ENCODE data around the gene HIPK1. TPM values are rescaled to one million over a fixed set of nuclear protein-coding genes. Genes with fewer than 3 reads are reported as not detected.

Gene HIPK1
- total and polyA plus RNA-seq, 2 of the 13 experiments (the other 11 are each of a cell fraction or from before 2014, with no cell fraction given): 20.8 to 33.4 TPM

DNA sequence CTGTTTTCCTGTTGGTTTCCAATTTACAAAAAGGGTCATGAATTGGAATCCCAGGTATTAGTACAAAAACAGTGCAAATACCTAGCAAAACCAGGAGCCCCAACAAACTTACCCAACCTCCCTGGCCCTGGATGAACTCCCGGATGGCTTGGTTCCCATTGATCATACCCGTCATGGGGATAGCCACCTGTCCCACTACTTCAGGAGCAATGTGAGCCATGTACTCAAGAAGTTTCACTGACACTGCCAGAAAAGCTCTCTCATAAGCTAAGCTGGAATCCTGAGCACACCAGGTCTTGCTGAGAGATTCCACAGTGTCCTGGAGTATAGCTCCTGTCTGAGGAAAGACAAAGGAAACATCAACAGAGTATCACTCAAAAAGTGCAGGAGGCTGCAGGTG, 47.5 kb upstream of the HIPK1 start:
- H3K27me3 ChIP-seq (ENCODE audit: control insufficient read depth in 1 of 2, insufficient read depth in 2 of 2, low read length in 2 of 2): no peaks in the 10 kb centered on the region
- no peaks in the 10 kb centered on the region for H3K36me3 ChIP-seq (replicated peaks in 1 of 2; ENCODE audit: control insufficient read depth in 1 of 2, insufficient read depth in 2 of 2, low read length in 2 of 2)
- no peak for FAIRE-seq
- BruUV-seq (replicated peaks): no TSS peak
- 36% methylated on average over 2 of the region's 2 CpGs for WGBS (ENCODE audit: low lambda C conversion rate)
- ATAC-seq: no peak
- H3K4me1 ChIP-seq (ENCODE audit: insufficient read depth, low read length): no peaks in the 10 kb centered on the region
- H3K27ac ChIP-seq (ENCODE audit: extremely low read length, insufficient read depth, low read length): no peak overlapping the region
- in situ Hi-C loops (cut with HindIII; ENCODE audit: extremely low pct_ligation_motif_present, low pct_unique_long_range_greater_than_20kb) (no loop called here), intact Hi-C loops (cut with micrococcal nuclease; ENCODE audit: unreplicated experiment) (no loop called here)
- no peak overlapping the region for H3K4me2 ChIP-seq (ENCODE audit: low read depth, low read length)
- H3K9me3 ChIP-seq (ENCODE audit: low read length): no peaks in the 10 kb centered on the region
- H3K9ac ChIP-seq (ENCODE audit: insufficient read depth, low read depth, low read length): no peak overlapping the region
- H3K4me3 ChIP-seq (replicated peaks in 1 of 3; ENCODE audit: insufficient read depth in 1 of 3, low read depth in 2 of 3, low read length in 3 of 3): no peak overlapping the region
- TF ChIP-seq SRSF1 (optimal IDR thresholded peaks at IDR 0.05; ENCODE audit: low read depth, low read length) (no peak), ZNF589 (CRISPR knock-in tag; conservative IDR thresholded peaks at IDR 0.05) (no peak), ZNF382 (CRISPR knock-in tag; IDR thresholded peaks at IDR 0.05; ENCODE audit: borderline replicate concordance) (no peak), SMAD3 (CRISPR knock-in tag; IDR thresholded peaks at IDR 0.05) (no peak), KMT2B (CRISPR knock-in tag; IDR thresholded peaks at IDR 0.05) (no peak), PRPF4 (IDR thresholded peaks at IDR 0.05; ENCODE audit: low read depth, low read length, poor library complexity, severe bottlenecking) (no peak), SRSF9 (IDR thresholded peaks at IDR 0.05; ENCODE audit: borderline replicate concordance, insufficient read depth, low read depth, low read length, poor library complexity, severe bottlenecking) (no peak), ZBTB42 (CRISPR knock-in tag; IDR thresholded peaks at IDR 0.05) (no peak), ELF3 (CRISPR knock-in tag; IDR thresholded peaks at IDR 0.05) (no peak), RFXANK (CRISPR knock-in tag; IDR thresholded peaks at IDR 0.05) (no peak)
- TF ChIP-seq, protein P1, sequence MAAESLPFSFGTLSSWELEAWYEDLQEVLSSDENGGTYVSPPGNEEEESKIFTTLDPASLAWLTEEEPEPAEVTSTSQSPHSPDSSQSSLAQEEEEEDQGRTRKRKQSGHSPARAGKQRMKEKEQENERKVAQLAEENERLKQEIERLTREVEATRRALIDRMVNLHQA (CRISPR knock-in tag; IDR thresholded peaks at IDR 0.05): no peak
- TF ChIP-seq, protein P2, sequence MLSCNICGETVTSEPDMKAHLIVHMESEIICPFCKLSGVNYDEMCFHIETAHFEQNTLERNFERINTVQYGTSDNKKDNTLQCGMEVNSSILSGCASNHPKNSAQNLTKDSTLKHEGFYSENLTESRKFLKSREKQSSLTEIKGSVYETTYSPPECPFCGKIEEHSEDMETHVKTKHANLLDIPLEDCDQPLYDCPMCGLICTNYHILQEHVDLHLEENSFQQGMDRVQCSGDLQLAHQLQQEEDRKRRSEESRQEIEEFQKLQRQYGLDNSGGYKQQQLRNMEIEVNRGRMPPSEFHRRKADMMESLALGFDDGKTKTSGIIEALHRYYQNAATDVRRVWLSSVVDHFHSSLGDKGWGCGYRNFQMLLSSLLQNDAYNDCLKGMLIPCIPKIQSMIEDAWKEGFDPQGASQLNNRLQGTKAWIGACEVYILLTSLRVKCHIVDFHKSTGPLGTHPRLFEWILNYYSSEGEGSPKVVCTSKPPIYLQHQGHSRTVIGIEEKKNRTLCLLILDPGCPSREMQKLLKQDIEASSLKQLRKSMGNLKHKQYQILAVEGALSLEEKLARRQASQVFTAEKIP (CRISPR knock-in tag; IDR thresholded peaks at IDR 0.05; ENCODE audit: borderline replicate concordance): no peak
- TF ChIP-seq, protein P3, sequence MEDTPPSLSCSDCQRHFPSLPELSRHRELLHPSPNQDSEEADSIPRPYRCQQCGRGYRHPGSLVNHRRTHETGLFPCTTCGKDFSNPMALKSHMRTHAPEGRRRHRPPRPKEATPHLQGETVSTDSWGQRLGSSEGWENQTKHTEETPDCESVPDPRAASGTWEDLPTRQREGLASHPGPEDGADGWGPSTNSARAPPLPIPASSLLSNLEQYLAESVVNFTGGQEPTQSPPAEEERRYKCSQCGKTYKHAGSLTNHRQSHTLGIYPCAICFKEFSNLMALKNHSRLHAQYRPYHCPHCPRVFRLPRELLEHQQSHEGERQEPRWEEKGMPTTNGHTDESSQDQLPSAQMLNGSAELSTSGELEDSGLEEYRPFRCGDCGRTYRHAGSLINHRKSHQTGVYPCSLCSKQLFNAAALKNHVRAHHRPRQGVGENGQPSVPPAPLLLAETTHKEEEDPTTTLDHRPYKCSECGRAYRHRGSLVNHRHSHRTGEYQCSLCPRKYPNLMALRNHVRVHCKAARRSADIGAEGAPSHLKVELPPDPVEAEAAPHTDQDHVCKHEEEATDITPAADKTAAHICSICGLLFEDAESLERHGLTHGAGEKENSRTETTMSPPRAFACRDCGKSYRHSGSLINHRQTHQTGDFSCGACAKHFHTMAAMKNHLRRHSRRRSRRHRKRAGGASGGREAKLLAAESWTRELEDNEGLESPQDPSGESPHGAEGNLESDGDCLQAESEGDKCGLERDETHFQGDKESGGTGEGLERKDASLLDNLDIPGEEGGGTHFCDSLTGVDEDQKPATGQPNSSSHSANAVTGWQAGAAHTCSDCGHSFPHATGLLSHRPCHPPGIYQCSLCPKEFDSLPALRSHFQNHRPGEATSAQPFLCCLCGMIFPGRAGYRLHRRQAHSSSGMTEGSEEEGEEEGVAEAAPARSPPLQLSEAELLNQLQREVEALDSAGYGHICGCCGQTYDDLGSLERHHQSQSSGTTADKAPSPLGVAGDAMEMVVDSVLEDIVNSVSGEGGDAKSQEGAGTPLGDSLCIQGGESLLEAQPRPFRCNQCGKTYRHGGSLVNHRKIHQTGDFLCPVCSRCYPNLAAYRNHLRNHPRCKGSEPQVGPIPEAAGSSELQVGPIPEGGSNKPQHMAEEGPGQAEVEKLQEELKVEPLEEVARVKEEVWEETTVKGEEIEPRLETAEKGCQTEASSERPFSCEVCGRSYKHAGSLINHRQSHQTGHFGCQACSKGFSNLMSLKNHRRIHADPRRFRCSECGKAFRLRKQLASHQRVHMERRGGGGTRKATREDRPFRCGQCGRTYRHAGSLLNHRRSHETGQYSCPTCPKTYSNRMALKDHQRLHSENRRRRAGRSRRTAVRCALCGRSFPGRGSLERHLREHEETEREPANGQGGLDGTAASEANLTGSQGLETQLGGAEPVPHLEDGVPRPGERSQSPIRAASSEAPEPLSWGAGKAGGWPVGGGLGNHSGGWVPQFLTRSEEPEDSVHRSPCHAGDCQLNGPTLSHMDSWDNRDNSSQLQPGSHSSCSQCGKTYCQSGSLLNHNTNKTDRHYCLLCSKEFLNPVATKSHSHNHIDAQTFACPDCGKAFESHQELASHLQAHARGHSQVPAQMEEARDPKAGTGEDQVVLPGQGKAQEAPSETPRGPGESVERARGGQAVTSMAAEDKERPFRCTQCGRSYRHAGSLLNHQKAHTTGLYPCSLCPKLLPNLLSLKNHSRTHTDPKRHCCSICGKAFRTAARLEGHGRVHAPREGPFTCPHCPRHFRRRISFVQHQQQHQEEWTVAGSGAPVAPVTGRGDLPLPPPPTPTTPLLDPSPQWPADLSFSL (CRISPR knock-in tag; IDR thresholded peaks at IDR 0.05): no peak
- H2AFZ ChIP-seq (ENCODE audit: low read length): no peak overlapping the region
- H4K20me1 ChIP-seq (ENCODE audit: insufficient read depth, low read length): no peaks in the 10 kb centered on the region
- DNase-seq (ENCODE audit: low spot score): no peak
- no peaks in the 10 kb centered on the region for H3K79me2 ChIP-seq (ENCODE audit: insufficient read depth, low read length)
- ChIA-PET CTCF (ENCODE audit: low intra/inter-chr PET ratio, low total read pairs) (no interaction called here), POLR2A (no interaction called here)
